Erythroblast (primary cell): ENCODE results near the gene STARD3.

ENCODE experiments used
- GATA1 ChIP-seq: IDR thresholded peaks from 2 replicates; pipeline ENCODE4 v1.6.1; 2011; ENCODE audit warnings: low read depth, mild to moderate bottlenecking, control low read depth, low read length, moderate library complexity
- POLR2A ChIP-seq: IDR thresholded peaks from 2 replicates; pipeline ENCODE4 v1.6.1; 2011; ENCODE audit warnings: mild to moderate bottlenecking, low read length

- TF ChIP-seq POLR2A = no peak
- no peak for TF ChIP-seq GATA1
These were observed 38.9 kb upstream of the STARD3 start for GRCh38 chr17:39598047-39598481.
